ENCODE data around the gene TBX15.

TBX15 gene

DNA sequence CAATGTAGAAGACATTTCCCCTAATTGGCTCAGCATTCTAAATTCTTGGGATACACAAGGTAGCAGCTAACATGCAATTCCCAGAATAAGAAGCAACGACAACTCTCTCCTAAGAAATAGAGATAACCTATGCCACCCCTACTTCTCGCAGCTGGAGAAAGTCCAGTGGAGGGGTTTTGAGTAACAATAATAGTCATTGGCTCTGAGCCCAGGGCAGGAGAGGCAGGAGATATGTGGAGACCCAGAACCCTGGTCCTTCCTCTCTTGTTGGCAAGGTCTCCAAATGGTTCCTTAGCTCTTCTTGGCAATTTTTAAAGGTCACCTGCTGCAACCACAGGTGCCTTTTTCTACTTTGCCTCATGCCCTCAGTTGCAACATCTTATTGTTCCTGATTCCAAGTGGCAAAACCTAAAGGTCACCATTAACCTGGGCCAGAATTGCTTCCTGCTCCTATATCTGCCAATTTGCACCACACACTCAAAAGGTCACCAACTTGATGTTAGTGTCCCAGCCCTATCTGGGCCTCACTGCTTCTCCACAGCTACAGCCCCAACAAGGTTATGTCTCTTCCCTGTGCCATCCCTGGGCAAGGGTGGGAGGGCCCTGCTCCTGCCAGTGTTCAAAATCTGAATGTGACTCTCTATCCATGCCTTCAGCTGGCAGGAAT, 36.7 kb downstream of the TBX15 start:
- TF ChIP-seq, protein P1, sequence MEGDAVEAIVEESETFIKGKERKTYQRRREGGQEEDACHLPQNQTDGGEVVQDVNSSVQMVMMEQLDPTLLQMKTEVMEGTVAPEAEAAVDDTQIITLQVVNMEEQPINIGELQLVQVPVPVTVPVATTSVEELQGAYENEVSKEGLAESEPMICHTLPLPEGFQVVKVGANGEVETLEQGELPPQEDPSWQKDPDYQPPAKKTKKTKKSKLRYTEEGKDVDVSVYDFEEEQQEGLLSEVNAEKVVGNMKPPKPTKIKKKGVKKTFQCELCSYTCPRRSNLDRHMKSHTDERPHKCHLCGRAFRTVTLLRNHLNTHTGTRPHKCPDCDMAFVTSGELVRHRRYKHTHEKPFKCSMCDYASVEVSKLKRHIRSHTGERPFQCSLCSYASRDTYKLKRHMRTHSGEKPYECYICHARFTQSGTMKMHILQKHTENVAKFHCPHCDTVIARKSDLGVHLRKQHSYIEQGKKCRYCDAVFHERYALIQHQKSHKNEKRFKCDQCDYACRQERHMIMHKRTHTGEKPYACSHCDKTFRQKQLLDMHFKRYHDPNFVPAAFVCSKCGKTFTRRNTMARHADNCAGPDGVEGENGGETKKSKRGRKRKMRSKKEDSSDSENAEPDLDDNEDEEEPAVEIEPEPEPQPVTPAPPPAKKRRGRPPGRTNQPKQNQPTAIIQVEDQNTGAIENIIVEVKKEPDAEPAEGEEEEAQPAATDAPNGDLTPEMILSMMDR (IDR thresholded peaks at IDR 0.05; ENCODE audit: low read length) = no peak
- TF ChIP-seq EZH2 (optimal IDR thresholded peaks at IDR 0.05; ENCODE audit: low read depth, low read length) = no peak
- TF ChIP-seq EZH2phosphoT487 (IDR thresholded peaks at IDR 0.05; ENCODE audit: low read length) = no peak
- Histone ChIP-seq H3K4me3 (ENCODE audit: low read length) (no peak overlapping the region), H3K9me3 (replicated peaks; ENCODE audit: insufficient read depth, low read length) (no peaks in the 10 kb centered on the region), H2AFZ (ENCODE audit: low read length) (no peak overlapping the region), H3K36me3 (replicated peaks; ENCODE audit: insufficient read depth, low read length) (no peaks in the 10 kb centered on the region), H3K9ac (ENCODE audit: low read length) (no peak overlapping the region), H3K4me2 (ENCODE audit: low read depth, low read length) (no peak overlapping the region), H3K27me3 (replicated peaks; ENCODE audit: insufficient read depth, low read length) (no peaks in the 10 kb centered on the region), H3F3A (ENCODE audit: insufficient read depth, low read length) (no peaks in the 10 kb centered on the region), H3K4me1 (ENCODE audit: low read length) (no peaks in the 10 kb centered on the region), H3K79me2 (ENCODE audit: low read length) (no peaks in the 10 kb centered on the region), H3K9me2 (replicated peaks; ENCODE audit: insufficient read depth, low read length) (no peaks in the 10 kb centered on the region), H4K20me1 (ENCODE audit: insufficient read depth, low read length) (no peaks in the 10 kb centered on the region), H3K27ac (ENCODE audit: low read length) (no peak overlapping the region)
- DNase-seq = no peak

DNA sequence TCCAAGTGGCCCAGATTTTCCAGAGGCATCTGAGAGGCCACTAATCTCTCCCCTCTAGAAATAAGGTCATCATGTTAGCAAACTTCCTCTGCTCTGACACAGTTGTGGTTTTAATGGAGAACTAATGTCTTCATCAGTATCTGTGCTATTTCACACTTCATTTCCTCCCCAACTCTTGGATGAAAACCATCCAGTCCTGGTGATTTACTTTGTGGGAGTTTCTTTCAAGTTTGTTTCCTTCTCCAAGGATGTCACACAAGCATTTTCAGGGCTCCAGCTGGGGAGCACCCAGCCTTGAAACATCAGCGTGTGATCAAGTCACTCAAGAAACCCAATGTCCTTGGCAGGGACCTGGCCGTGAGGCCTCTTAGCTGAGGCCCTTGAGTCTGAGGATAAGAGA, 38.8 kb downstream of the TBX15 start:
- TF ChIP-seq EZH2phosphoT487 (IDR thresholded peaks at IDR 0.05; ENCODE audit: low read length) (no peak), EZH2 (optimal IDR thresholded peaks at IDR 0.05; ENCODE audit: low read depth, low read length) (no peak)
- TF ChIP-seq, protein P1 (IDR thresholded peaks at IDR 0.05; ENCODE audit: low read length) = no peak
- Histone ChIP-seq H2AFZ (ENCODE audit: low read length) (no peak overlapping the region), H3K4me3 (ENCODE audit: low read length) (no peak overlapping the region), H3F3A (ENCODE audit: insufficient read depth, low read length) (no peaks in the 10 kb centered on the region), H3K9me3 (replicated peaks; ENCODE audit: insufficient read depth, low read length) (no peaks in the 10 kb centered on the region), H3K9ac (ENCODE audit: low read length) (no peak overlapping the region), H3K4me1 (ENCODE audit: low read length) (no peaks in the 10 kb centered on the region), H3K4me2 (ENCODE audit: low read depth, low read length) (no peak overlapping the region), H3K27ac (ENCODE audit: low read length) (no peak overlapping the region), H3K27me3 (replicated peaks; ENCODE audit: insufficient read depth, low read length) (no peaks in the 10 kb centered on the region), H4K20me1 (ENCODE audit: insufficient read depth, low read length) (no peaks in the 10 kb centered on the region), H3K9me2 (replicated peaks; ENCODE audit: insufficient read depth, low read length) (no peaks in the 10 kb centered on the region), H3K36me3 (replicated peaks; ENCODE audit: insufficient read depth, low read length) (no peaks in the 10 kb centered on the region), H3K79me2 (ENCODE audit: low read length) (no peaks in the 10 kb centered on the region)
- no peak for DNase-seq

DNA sequence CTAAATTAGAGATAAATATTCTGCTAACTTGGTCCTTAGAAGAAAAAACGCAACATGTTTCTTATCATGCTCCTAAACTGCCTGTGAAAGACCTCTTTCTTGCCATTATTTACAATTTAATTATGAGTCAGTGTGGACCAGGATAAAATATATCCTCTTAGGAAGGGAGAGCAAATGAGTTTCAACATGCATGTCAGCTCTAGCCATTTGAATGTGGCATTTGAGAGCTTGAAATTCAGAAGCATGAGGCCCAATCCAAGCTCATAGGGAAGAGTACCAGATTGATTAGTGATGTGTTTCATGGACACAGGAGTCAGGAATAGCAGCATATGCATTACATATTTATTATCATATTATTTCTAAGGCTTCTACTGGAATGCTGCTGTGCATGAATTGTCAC, 39.3 kb downstream of the TBX15 start:
- DNase-seq = no peak
- H3K9me2 ChIP-seq (replicated peaks; ENCODE audit: insufficient read depth, low read length) = no peaks in the 10 kb centered on the region
- H4K20me1 ChIP-seq (ENCODE audit: insufficient read depth, low read length) = no peaks in the 10 kb centered on the region
- H3K27ac ChIP-seq (ENCODE audit: low read length) = no peak overlapping the region
- H3K4me2 ChIP-seq (ENCODE audit: low read depth, low read length) = no peak overlapping the region
- no peaks in the 10 kb centered on the region for H3K27me3 ChIP-seq (replicated peaks; ENCODE audit: insufficient read depth, low read length)
- H3K9me3 ChIP-seq (replicated peaks; ENCODE audit: insufficient read depth, low read length) = no peaks in the 10 kb centered on the region
- H3K79me2 ChIP-seq (ENCODE audit: low read length) = no peaks in the 10 kb centered on the region
- H3K36me3 ChIP-seq (replicated peaks; ENCODE audit: insufficient read depth, low read length) = no peaks in the 10 kb centered on the region
- H3K4me3 ChIP-seq (ENCODE audit: low read length) = no peak overlapping the region
- H3F3A ChIP-seq (ENCODE audit: insufficient read depth, low read length) = no peaks in the 10 kb centered on the region
- TF ChIP-seq EZH2 (optimal IDR thresholded peaks at IDR 0.05; ENCODE audit: low read depth, low read length) (no peak), EZH2phosphoT487 (IDR thresholded peaks at IDR 0.05; ENCODE audit: low read length) (no peak)
- TF ChIP-seq, protein P1 (IDR thresholded peaks at IDR 0.05; ENCODE audit: low read length) = no peak
- no peak overlapping the region for H3K9ac ChIP-seq (ENCODE audit: low read length)
- no peaks in the 10 kb centered on the region for H3K4me1 ChIP-seq (ENCODE audit: low read length)
- no peak overlapping the region for H2AFZ ChIP-seq (ENCODE audit: low read length)
